Gastroesophageal sphincter (tissue), 4 donors: ENCODE data around the gene C6orf118. TPM values are rescaled to one million over a fixed set of nuclear protein-coding genes. Genes with fewer than 3 reads are reported as not detected.

Experiments
- ATAC-seq: fragments of 150-250 bp; one replicate; pipeline ENCODE4 v1.9.1; 2016; ENCODE audit warnings: mild to moderate bottlenecking, moderate library complexity
- H3K27ac ChIP-seq, 4 donors: fragments of 200-600 bp; sonication (generic) in 3 of 4; 1 replicate in 3 of 4; 2 replicates in 1 of 4; pipeline ENCODE4 v1.5.1; 2016 to 2019
- H3K27me3 ChIP-seq: fragments of 200-600 bp; sonication (generic); one replicate; pipeline ENCODE4 v1.5.1; 2019
- H3K36me3 ChIP-seq, 2 donors: fragments of 200-600 bp; sonication (generic); one replicate each; pipeline ENCODE4 v1.5.1; 2019; ENCODE audit warnings: control low read depth in 1 of 2
- H3K4me1 ChIP-seq, 3 donors: fragments of 200-600 bp; sonication (generic); 1 replicate in 2 of 3; 2 replicates in 1 of 3; pipeline ENCODE4 v1.5.1; 2016 to 2019; ENCODE audit warnings: control low read depth in 2 of 3
- H3K4me3 ChIP-seq, 2 donors: fragments of 200-600 bp; sonication (generic); one replicate each; pipeline ENCODE4 v1.5.1; 2019; ENCODE audit warnings: mild to moderate bottlenecking in 1 of 2, moderate library complexity in 1 of 2
- H3K9me3 ChIP-seq, 3 donors: fragments of 200-600 bp; sonication (generic); one replicate each; pipeline ENCODE4 v1.5.1; 2017 to 2019; ENCODE audit warnings: control low read depth in 2 of 3
- EP300 ChIP-seq: sonication (generic); formaldehyde crosslinking; IDR thresholded peaks from one replicate; pipeline ENCODE4 v1.6.1; 2017; ENCODE audit warnings: antibody characterized with exemption, mild to moderate bottlenecking
- POLR2A ChIP-seq, 2 donors: fragments of 450-650 bp; IDR thresholded peaks; one replicate each; pipeline ENCODE4 v1.6.1; 2017; ENCODE audit warnings: antibody characterized with exemption in 2 of 2, mild to moderate bottlenecking in 2 of 2, moderate library complexity in 1 of 2
- POLR2AphosphoS5 ChIP-seq: sonication (generic); formaldehyde crosslinking; IDR thresholded peaks from one replicate; pipeline ENCODE4 v1.6.1; 2017; ENCODE audit warnings: antibody characterized with exemption
- WGBS, 2 donors: methylation state at CpG; one replicate each; pipeline ENCODE4 v1.1.5; 2018; ENCODE audit warnings: low coverage in 1 of 2; 5-methylcytosine and 5-hydroxymethylcytosine counted together
- total RNA-seq, 4 donors: library from RNA; depleted of rRNA; stranded (reverse); fragments of >200 nt; gene quantifications; one replicate each; pipeline ENCODE4 v1.1.0, GENCODE V29; 2016
- TF ChIP-seq, protein P1 (sequence below), 4 experiments: fragments of 200-600 bp in 2 of 4; fragments of 450-650 bp in 2 of 4; sonication (generic) in 1 of 4; IDR thresholded peaks; one replicate each; pipeline ENCODE4 v1.5.1; 2017 to 2019; ENCODE audit warnings: antibody characterized with exemption in 4 of 4, mild to moderate bottlenecking in 2 of 4, moderate library complexity in 2 of 4

The C6orf118 gene
- total RNA-seq, 4 donors from 2014 or later: 0.27 TPM; not detected in 3

- peaks cover 0 to 11% (median 0%) of the 10 kb centered on the region in 3 donors for H3K9me3 ChIP-seq
- 70 to 79% methylated on average over 3 of the region's 3 CpGs for WGBS, 2 donors
- H3K36me3 ChIP-seq: no peaks in the 10 kb centered on the region
- H3K4me3 ChIP-seq: no peak overlapping the region
- TF ChIP-seq POLR2AphosphoS5 (no peak), POLR2A (IDR thresholded peaks at IDR 0.05) (no peak), EP300 (no peak)
- TF ChIP-seq, protein P1, sequence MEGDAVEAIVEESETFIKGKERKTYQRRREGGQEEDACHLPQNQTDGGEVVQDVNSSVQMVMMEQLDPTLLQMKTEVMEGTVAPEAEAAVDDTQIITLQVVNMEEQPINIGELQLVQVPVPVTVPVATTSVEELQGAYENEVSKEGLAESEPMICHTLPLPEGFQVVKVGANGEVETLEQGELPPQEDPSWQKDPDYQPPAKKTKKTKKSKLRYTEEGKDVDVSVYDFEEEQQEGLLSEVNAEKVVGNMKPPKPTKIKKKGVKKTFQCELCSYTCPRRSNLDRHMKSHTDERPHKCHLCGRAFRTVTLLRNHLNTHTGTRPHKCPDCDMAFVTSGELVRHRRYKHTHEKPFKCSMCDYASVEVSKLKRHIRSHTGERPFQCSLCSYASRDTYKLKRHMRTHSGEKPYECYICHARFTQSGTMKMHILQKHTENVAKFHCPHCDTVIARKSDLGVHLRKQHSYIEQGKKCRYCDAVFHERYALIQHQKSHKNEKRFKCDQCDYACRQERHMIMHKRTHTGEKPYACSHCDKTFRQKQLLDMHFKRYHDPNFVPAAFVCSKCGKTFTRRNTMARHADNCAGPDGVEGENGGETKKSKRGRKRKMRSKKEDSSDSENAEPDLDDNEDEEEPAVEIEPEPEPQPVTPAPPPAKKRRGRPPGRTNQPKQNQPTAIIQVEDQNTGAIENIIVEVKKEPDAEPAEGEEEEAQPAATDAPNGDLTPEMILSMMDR (IDR thresholded peaks at IDR 0.05): no peak
- no peak overlapping the region for H3K27ac ChIP-seq
- no peaks in the 10 kb centered on the region for H3K4me1 ChIP-seq
- no peak for ATAC-seq
- H3K27me3 ChIP-seq: peaks cover 7% of the 10 kb centered on the region
These were observed 78.2 kb downstream of the C6orf118 start for GRCh38 chr6:165231177-165231576.
